MM.1S (cell line): ENCODE data around the gene EIF4E.

Experiments
- DNase-seq: peaks from one replicate; pipeline ENCODE4 v3.0.0-alpha.2; 2015
- H2AFZ ChIP-seq: fragments of 300-600 bp; sonication (generic); 2 replicates; pipeline ENCODE4 v1.6.0; 2016; ENCODE audit warnings: antibody characterized with exemption, low read length
- H3F3A ChIP-seq: fragments of 300-600 bp; sonication (generic); 2 replicates; pipeline ENCODE4 v1.6.1; 2016; ENCODE audit warnings: mild to moderate bottlenecking, antibody characterized with exemption, low read length, moderate library complexity, mixed read lengths; ENCODE audit not compliant: insufficient read depth
- H3K27ac ChIP-seq: fragments of 300-600 bp; sonication (generic); 2 replicates; pipeline ENCODE4 v1.5.1; 2016; ENCODE audit warnings: mild to moderate bottlenecking, low read length
- H3K27me3 ChIP-seq: fragments of 300-600 bp; sonication (generic); replicated peaks from 2 replicates; pipeline ENCODE4 v1.6.0; 2016; ENCODE audit warnings: low read length; ENCODE audit not compliant: insufficient read depth
- H3K36me3 ChIP-seq: fragments of 300-600 bp; sonication (generic); replicated peaks from 2 replicates; pipeline ENCODE4 v1.6.1; 2016; ENCODE audit warnings: mild to moderate bottlenecking, low read length, mixed read lengths; ENCODE audit not compliant: insufficient read depth
- H3K4me1 ChIP-seq: fragments of 300-600 bp; sonication (generic); 2 replicates; pipeline ENCODE4 v1.6.1; 2016; ENCODE audit warnings: low read length, mixed read lengths
- H3K4me2 ChIP-seq: fragments of 300-600 bp; sonication (generic); 2 replicates; pipeline ENCODE4 v1.6.0; 2016; ENCODE audit warnings: low read depth, low read length
- H3K4me3 ChIP-seq: fragments of 300-600 bp; sonication (generic); 2 replicates; pipeline ENCODE4 v1.5.1; 2016; ENCODE audit warnings: low read length, mixed read lengths
- H3K79me2 ChIP-seq: fragments of 300-600 bp; sonication (generic); 2 replicates; pipeline ENCODE4 v1.6.1; 2016; ENCODE audit warnings: mixed run types, low read length, mixed read lengths
- H3K9ac ChIP-seq: fragments of 300-600 bp; sonication (generic); 2 replicates; pipeline ENCODE4 v1.6.1; 2016; ENCODE audit warnings: low read length, mixed read lengths
- H3K9me2 ChIP-seq: fragments of 300-600 bp; sonication (generic); replicated peaks from 2 replicates; pipeline ENCODE4 v1.6.1; 2016; ENCODE audit warnings: mild to moderate bottlenecking, low read length, mixed read lengths; ENCODE audit not compliant: insufficient read depth
- H3K9me3 ChIP-seq: fragments of 300-600 bp; sonication (generic); replicated peaks from 2 replicates; pipeline ENCODE4 v1.6.1; 2016; ENCODE audit warnings: mild to moderate bottlenecking, low read length, mixed read lengths; ENCODE audit not compliant: insufficient read depth
- H4K20me1 ChIP-seq: fragments of 300-600 bp; sonication (generic); 2 replicates; pipeline ENCODE4 v1.6.1; 2016; ENCODE audit warnings: mild to moderate bottlenecking, low read length, moderate library complexity, mixed read lengths; ENCODE audit not compliant: insufficient read depth
- EZH2 ChIP-seq: fragments of 300-600 bp; sonication (generic); optimal IDR thresholded peaks from 2 replicates; pipeline ENCODE3; 2017; ENCODE audit warnings: low read depth, mild to moderate bottlenecking, antibody characterized with exemption, low read length, mixed read lengths
- EZH2phosphoT487 ChIP-seq: fragments of 300-600 bp; sonication (generic); IDR thresholded peaks from 2 replicates; pipeline ENCODE4 v1.6.1; 2018; ENCODE audit warnings: antibody characterized with exemption, low read length
- TF ChIP-seq, protein P1 (sequence below): fragments of 300-600 bp; sonication (generic); IDR thresholded peaks from 2 replicates; pipeline ENCODE4 v1.5.1; 2016; ENCODE audit warnings: antibody characterized with exemption, low read length, mixed read lengths

Gene EIF4E

GRCh38 chr4:98969878-98970785 is 41.2 kb upstream of the EIF4E start:
- no peak overlapping the region for H3K27ac ChIP-seq
- H3K4me2 ChIP-seq, result no peak overlapping the region
- no peak overlapping the region for H2AFZ ChIP-seq
- no peaks in the 10 kb centered on the region for H3K79me2 ChIP-seq
- no peaks in the 10 kb centered on the region for H3K9me2 ChIP-seq
- TF ChIP-seq EZH2 (no peak), EZH2phosphoT487 (no peak)
- TF ChIP-seq, protein P1, sequence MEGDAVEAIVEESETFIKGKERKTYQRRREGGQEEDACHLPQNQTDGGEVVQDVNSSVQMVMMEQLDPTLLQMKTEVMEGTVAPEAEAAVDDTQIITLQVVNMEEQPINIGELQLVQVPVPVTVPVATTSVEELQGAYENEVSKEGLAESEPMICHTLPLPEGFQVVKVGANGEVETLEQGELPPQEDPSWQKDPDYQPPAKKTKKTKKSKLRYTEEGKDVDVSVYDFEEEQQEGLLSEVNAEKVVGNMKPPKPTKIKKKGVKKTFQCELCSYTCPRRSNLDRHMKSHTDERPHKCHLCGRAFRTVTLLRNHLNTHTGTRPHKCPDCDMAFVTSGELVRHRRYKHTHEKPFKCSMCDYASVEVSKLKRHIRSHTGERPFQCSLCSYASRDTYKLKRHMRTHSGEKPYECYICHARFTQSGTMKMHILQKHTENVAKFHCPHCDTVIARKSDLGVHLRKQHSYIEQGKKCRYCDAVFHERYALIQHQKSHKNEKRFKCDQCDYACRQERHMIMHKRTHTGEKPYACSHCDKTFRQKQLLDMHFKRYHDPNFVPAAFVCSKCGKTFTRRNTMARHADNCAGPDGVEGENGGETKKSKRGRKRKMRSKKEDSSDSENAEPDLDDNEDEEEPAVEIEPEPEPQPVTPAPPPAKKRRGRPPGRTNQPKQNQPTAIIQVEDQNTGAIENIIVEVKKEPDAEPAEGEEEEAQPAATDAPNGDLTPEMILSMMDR, result no peak
- no peaks in the 10 kb centered on the region for H3K4me1 ChIP-seq
- H3K9ac ChIP-seq, result no peak overlapping the region
- no peak for DNase-seq
- no peaks in the 10 kb centered on the region for H3K36me3 ChIP-seq
- H3K9me3 ChIP-seq, result no peaks in the 10 kb centered on the region
- H3K4me3 ChIP-seq, result no peak overlapping the region
- H4K20me1 ChIP-seq, result no peaks in the 10 kb centered on the region
- H3K27me3 ChIP-seq, result no peaks in the 10 kb centered on the region
- H3F3A ChIP-seq, result no peaks in the 10 kb centered on the region

GRCh38 chr4:98967786-98968329 is 38.9 kb upstream of the EIF4E start:
- Histone ChIP-seq H3K9ac (no peak overlapping the region), H2AFZ (no peak overlapping the region), H3K9me2 (no peaks in the 10 kb centered on the region), H3F3A (no peaks in the 10 kb centered on the region), H3K79me2 (no peaks in the 10 kb centered on the region), H3K27ac (no peak overlapping the region), H3K27me3 (no peaks in the 10 kb centered on the region), H4K20me1 (no peaks in the 10 kb centered on the region), H3K4me3 (no peak overlapping the region), H3K4me1 (no peaks in the 10 kb centered on the region), H3K36me3 (no peaks in the 10 kb centered on the region), H3K9me3 (no peaks in the 10 kb centered on the region), H3K4me2 (no peak overlapping the region)
- TF ChIP-seq, protein P1, result no peak
- TF ChIP-seq EZH2, result no peak
- TF ChIP-seq EZH2phosphoT487, result no peak
- no peak for DNase-seq

GRCh38 chr4:98966926-98967325 is 38.0 kb upstream of the EIF4E start:
- no peaks in the 10 kb centered on the region for H3K36me3 ChIP-seq
- H4K20me1 ChIP-seq, result no peaks in the 10 kb centered on the region
- no peak overlapping the region for H3K9ac ChIP-seq
- DNase-seq, result no peak
- no peak overlapping the region for H3K27ac ChIP-seq
- H3K9me3 ChIP-seq, result no peaks in the 10 kb centered on the region
- H2AFZ ChIP-seq, result no peak overlapping the region
- H3K4me3 ChIP-seq, result no peak overlapping the region
- H3K9me2 ChIP-seq, result no peaks in the 10 kb centered on the region
- H3K27me3 ChIP-seq, result no peaks in the 10 kb centered on the region
- H3K79me2 ChIP-seq, result no peaks in the 10 kb centered on the region
- no peak overlapping the region for H3K4me2 ChIP-seq
- TF ChIP-seq EZH2 (no peak), EZH2phosphoT487 (no peak)
- TF ChIP-seq, protein P1, result no peak
- H3F3A ChIP-seq, result no peaks in the 10 kb centered on the region
- H3K4me1 ChIP-seq, result no peaks in the 10 kb centered on the region
